PC-9 (cell line): ENCODE measurements around the gene C1QTNF7.

Experiments used
- EZH2 ChIP-seq: fragments of 200-600 bp; sonication (generic); IDR thresholded peaks from 2 replicates; pipeline ENCODE4 v1.8.0; 2017; ENCODE audit warnings: antibody characterized with exemption, low read depth
- TF ChIP-seq, protein P1 (sequence below): fragments of 200-600 bp; sonication (generic); conservative IDR thresholded peaks from 2 replicates; pipeline ENCODE4 v1.6.1; 2017; ENCODE audit warnings: mixed run types, antibody characterized with exemption, mild to moderate bottlenecking, moderate library complexity

DNA sequence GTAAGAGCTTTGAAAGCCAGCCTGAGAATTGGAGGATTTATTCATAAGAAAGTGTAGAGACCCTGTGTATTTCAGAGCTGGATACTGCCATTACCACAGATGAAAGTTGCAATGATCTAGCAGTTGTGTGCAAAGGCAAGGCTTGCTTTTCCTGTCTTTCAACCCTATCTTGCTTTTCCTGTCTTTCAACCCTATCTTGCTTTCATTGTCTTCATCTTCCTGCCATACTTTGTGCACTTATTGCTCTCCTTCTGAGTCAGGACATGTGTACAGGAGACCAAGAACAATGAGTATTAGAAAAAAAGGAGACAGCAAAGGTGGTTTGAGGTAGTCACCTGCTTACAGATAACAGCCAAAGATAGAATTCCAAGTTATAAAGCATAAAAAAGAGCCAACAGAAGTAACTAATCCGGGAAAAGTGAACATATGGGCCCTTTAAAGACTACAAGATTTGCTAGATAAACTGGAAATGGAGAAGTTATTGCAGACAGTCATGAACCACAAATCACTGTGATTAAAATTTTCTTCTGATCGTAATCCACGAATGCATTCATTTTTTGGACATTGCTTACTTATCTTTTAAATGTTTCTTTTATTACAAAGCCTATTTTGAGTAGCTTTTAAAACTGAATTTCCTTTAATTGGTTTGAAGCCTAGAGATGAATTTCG lies 17.2 kb downstream of the C1QTNF7 start:
- TF ChIP-seq, protein P1, sequence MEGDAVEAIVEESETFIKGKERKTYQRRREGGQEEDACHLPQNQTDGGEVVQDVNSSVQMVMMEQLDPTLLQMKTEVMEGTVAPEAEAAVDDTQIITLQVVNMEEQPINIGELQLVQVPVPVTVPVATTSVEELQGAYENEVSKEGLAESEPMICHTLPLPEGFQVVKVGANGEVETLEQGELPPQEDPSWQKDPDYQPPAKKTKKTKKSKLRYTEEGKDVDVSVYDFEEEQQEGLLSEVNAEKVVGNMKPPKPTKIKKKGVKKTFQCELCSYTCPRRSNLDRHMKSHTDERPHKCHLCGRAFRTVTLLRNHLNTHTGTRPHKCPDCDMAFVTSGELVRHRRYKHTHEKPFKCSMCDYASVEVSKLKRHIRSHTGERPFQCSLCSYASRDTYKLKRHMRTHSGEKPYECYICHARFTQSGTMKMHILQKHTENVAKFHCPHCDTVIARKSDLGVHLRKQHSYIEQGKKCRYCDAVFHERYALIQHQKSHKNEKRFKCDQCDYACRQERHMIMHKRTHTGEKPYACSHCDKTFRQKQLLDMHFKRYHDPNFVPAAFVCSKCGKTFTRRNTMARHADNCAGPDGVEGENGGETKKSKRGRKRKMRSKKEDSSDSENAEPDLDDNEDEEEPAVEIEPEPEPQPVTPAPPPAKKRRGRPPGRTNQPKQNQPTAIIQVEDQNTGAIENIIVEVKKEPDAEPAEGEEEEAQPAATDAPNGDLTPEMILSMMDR, result no peak
- no peak for TF ChIP-seq EZH2
